K562 (cell line): Measurements from ENCODE around the gene NAP1L1. TPM values are rescaled to one million over a fixed set of nuclear protein-coding genes. Genes with fewer than 3 reads are reported as not detected.
A peak's percentile ranks its signal among the peaks of the same experiment; 100 is the strongest.

Experiments
- CBX5 ChIP-seq: IDR thresholded peaks from 2 replicates; pipeline ENCODE4 v1.6.1; 2014; ENCODE audit warnings: low read depth, borderline replicate concordance
- CBX8 ChIP-seq: fragments of 200-600 bp; sonication (generic); IDR thresholded peaks from 2 replicates; pipeline ENCODE4 v1.6.1; 2012; ENCODE audit warnings: borderline replicate concordance, mixed run types, low read depth, mild to moderate bottlenecking, moderate library complexity, mixed read lengths, low read length, control low read depth, inconsistent platforms; ENCODE audit not compliant: poor library complexity, severe bottlenecking; ENCODE audit errors: extremely low read depth
- ELF2 ChIP-seq: fragments of 250-450 bp; sonication (Bioruptor Pico); IDR thresholded peaks from 2 replicates; pipeline ENCODE4 v1.5.0; 2021; ENCODE audit warnings: mild to moderate bottlenecking
- EZH2 ChIP-seq: IDR thresholded peaks from 2 replicates; pipeline ENCODE4 v1.6.1; 2012; ENCODE audit warnings: low read depth, mild to moderate bottlenecking, inconsistent platforms, low read length, borderline replicate concordance
- FOXA3 ChIP-seq, 2 experiments: fragments of 450-650 bp in 1 of 2; sonication (generic) in 1 of 2; formaldehyde crosslinking; IDR thresholded peaks in 1 of 2; conservative IDR thresholded peaks in 1 of 2; 2 replicates each; pipeline versions ENCODE4 v1.4.0 to v1.8.0; 2020 to 2022; ENCODE audit warnings: mild to moderate bottlenecking in 2 of 2, missing genetic modification reagents in 1 of 2
- FOXJ3 ChIP-seq: sonication (generic); formaldehyde crosslinking; IDR thresholded peaks from 2 replicates; pipeline ENCODE4 v1.4.0; 2020; ENCODE audit warnings: mild to moderate bottlenecking, missing genetic modification reagents
- GABPA ChIP-seq: fragments of 200-800 bp; sonication (Bioruptor generic); conservative IDR thresholded peaks from 2 replicates; pipeline ENCODE4 v1.6.1; 2016; ENCODE audit warnings: low read depth, missing genetic modification characterization, missing compliant biosample characterization
- NCOA1 ChIP-seq: fragments of 450-650 bp; IDR thresholded peaks from 2 replicates; pipeline ENCODE4 v1.6.1; 2016; ENCODE audit warnings: low read depth
- NUFIP1 ChIP-seq: fragments of 450-650 bp; IDR thresholded peaks from 2 replicates; pipeline ENCODE4 v1.6.1; 2018; ENCODE audit not compliant: partially characterized antibody
- POLR3A ChIP-seq: IDR thresholded peaks from 2 replicates; pipeline ENCODE4 v1.6.1; 2011; ENCODE audit warnings: borderline replicate concordance, mild to moderate bottlenecking, moderate library complexity; ENCODE audit not compliant: insufficient read length, insufficient read depth; ENCODE audit errors: extremely low read depth
- RNF2 ChIP-seq: sonication (generic); IDR thresholded peaks from 2 replicates; pipeline ENCODE4 v1.6.1; 2016
- RUNX1 ChIP-seq: sonication (generic); IDR thresholded peaks from 2 replicates; pipeline ENCODE4 v1.6.1; 2016; ENCODE audit warnings: antibody characterized with exemption, low read depth
- SIN3A ChIP-seq, 2 experiments: fragments of 150-350 bp in 1 of 2; IDR thresholded peaks; 2 replicates each; pipeline ENCODE4 v1.6.1; 2011 to 2016; ENCODE audit warnings: borderline replicate concordance in 2 of 2, low read depth in 2 of 2, low read length in 2 of 2, mild to moderate bottlenecking in 2 of 2, moderate library complexity in 2 of 2; ENCODE audit not compliant: control insufficient read depth in 1 of 2
- SOX6 ChIP-seq: fragments of 450-650 bp; IDR thresholded peaks from 2 replicates; pipeline ENCODE4 v1.6.1; 2014; ENCODE audit warnings: mild to moderate bottlenecking
- WHSC1 ChIP-seq: IDR thresholded peaks from one replicate; pipeline ENCODE4 v1.6.1; 2012; ENCODE audit warnings: low read length, control low read depth, inconsistent platforms
- ZEB2 ChIP-seq: fragments of 450-650 bp; IDR thresholded peaks from 2 replicates; pipeline ENCODE4 v1.6.1; 2016
- ZNF253 ChIP-seq: fragments of 250-450 bp; sonication (Bioruptor Pico); conservative IDR thresholded peaks from 2 replicates; pipeline ENCODE4 v1.6.1; 2021; ENCODE audit warnings: mild to moderate bottlenecking
- ZNF384 ChIP-seq: IDR thresholded peaks from 2 replicates; pipeline ENCODE4 v1.6.1; 2012; ENCODE audit warnings: low read depth, low read length, improper control_type of control experiment
- ZNF589 ChIP-seq: fragments of 200-800 bp; sonication (Bioruptor generic); IDR thresholded peaks from 2 replicates; pipeline ENCODE4 v1.6.1; 2016; ENCODE audit warnings: low read depth, missing genetic modification characterization, missing compliant biosample characterization
- polyA plus RNA-seq, 8 experiments: library from polyadenylated mRNA; depleted of rRNA in 4 of 8; stranded (reverse) in 5 of 8; unstranded in 3 of 8; fragments of >200 nt; fragmentation: Nextera tagmentation in 2 of 8; fragmentation: Illumina TruSeq in 1 of 8; extraction: Ambion mirVana in 2 of 8; extraction: Trizol in 1 of 8; gene quantifications; 2 replicates each; pipeline versions ENCODE4 v1.2.1 to v1.2.3, GENCODE V29; 2011 to 2014; ENCODE audit warnings: inconsistent platforms in 1 of 8, missing spikeins in 1 of 8
- total RNA-seq, 7 experiments: library from RNA; depleted of rRNA in 6 of 7; stranded (reverse); fragments of >200 nt in 6 of 7; fragmentation: Illumina TruSeq in 2 of 7; extraction: Trizol in 2 of 7; gene quantifications; 2 replicates each; pipeline versions ENCODE4 v1.2.1 to v1.2.3, GENCODE V29; 2011 to 2021; ENCODE audit warnings: low replicate concordance in 1 of 7
- TF ChIP-seq, protein P1 (sequence below): fragments of 450-650 bp; IDR thresholded peaks from 2 replicates; pipeline ENCODE4 v1.6.1; 2017; ENCODE audit warnings: mild to moderate bottlenecking, moderate library complexity
- TF ChIP-seq, protein P2 (sequence below): IDR thresholded peaks from 2 replicates; pipeline ENCODE4 v1.6.1; 2014; ENCODE audit warnings: antibody characterized with exemption
- TF ChIP-seq, protein P3 (sequence below): fragments of 250-450 bp; sonication (Bioruptor Pico); IDR thresholded peaks from 2 replicates; pipeline ENCODE4 v1.5.0; 2021
- TF ChIP-seq, protein P4 (sequence below): IDR thresholded peaks from 2 replicates; pipeline ENCODE4 v1.6.1; 2011; ENCODE audit not compliant: insufficient read length; ENCODE audit errors: extremely low read depth

NAP1L1 gene
- total and polyA plus RNA-seq, 9 of the 15 experiments (the other 6 are each of a cell fraction or from before 2014, with no cell fraction given): 287 to 747 (median 450) TPM

DNA sequence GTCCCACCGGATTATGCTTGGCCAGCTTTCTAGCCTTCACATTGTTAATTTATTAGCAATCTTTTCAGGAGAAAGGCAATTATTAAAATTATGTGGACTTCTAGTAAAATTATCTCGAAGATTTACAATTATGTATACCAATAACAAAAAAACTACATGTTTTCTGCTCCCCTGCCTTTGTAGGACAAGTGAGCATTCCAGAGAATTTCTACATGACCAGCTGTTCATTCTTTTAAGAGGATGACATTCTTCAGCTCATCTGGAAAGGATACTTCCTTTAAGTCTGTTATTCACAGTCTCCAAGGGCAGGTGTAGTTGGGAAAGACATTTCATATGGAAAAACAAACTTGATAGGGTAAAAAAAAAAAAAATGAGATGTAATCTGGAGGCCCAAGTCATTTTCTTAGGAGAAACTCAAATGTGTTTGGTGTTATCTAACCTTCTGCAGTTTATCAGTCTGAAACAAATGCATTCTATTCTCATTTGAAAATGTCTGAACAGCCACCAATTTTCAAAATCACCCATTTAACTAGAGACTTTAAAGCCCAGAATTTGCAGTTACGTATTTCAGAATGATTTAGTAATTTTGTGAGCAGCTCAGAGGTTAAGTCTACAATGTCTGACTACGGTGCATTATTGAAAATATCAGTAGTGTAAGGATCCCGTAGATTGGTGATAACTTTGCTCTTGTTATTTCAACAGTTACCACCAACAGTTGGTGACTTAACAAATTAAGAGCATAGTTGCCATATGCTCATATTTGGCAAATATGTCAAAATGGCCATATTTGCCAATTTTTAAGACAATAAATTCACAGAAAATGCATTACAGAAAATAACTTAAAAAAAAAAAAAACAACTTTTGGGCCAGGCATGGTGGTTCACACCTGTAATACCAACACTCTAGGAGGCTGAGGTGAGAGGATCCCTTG is 51.1 kb downstream of the NAP1L1 start (continued):
- TF ChIP-seq POLR3A: no peak
- no peak for TF ChIP-seq CBX5
- TF ChIP-seq, protein P1, sequence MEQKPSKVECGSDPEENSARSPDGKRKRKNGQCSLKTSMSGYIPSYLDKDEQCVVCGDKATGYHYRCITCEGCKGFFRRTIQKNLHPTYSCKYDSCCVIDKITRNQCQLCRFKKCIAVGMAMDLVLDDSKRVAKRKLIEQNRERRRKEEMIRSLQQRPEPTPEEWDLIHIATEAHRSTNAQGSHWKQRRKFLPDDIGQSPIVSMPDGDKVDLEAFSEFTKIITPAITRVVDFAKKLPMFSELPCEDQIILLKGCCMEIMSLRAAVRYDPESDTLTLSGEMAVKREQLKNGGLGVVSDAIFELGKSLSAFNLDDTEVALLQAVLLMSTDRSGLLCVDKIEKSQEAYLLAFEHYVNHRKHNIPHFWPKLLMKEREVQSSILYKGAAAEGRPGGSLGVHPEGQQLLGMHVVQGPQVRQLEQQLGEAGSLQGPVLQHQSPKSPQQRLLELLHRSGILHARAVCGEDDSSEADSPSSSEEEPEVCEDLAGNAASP: no peak
- no peak for TF ChIP-seq RNF2
- TF ChIP-seq, protein P2, sequence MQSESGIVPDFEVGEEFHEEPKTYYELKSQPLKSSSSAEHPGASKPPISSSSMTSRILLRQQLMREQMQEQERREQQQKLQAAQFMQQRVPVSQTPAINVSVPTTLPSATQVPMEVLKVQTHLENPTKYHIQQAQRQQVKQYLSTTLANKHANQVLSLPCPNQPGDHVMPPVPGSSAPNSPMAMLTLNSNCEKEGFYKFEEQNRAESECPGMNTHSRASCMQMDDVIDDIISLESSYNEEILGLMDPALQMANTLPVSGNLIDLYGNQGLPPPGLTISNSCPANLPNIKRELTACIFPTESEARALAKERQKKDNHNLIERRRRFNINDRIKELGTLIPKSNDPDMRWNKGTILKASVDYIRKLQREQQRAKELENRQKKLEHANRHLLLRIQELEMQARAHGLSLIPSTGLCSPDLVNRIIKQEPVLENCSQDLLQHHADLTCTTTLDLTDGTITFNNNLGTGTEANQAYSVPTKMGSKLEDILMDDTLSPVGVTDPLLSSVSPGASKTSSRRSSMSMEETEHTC: no peak
- 0 out of 2 replicates have a peak, but pooled peaks have one; percentile 25 for TF ChIP-seq ZEB2
- peak; percentile 69 for TF ChIP-seq ZNF384
- TF ChIP-seq GABPA (tag): no peak
- no peak for TF ChIP-seq ZNF253 (CRISPR knock-in tag)
- no peak; the same call in 1 of the 2 replicates for TF ChIP-seq ZNF589 (CRISPR knock-in tag)
- no peak for TF ChIP-seq NCOA1
- no peak for TF ChIP-seq FOXA3 (CRISPR knock-in tag; conservative IDR thresholded peaks at IDR 0.05 in 1 of 2, IDR thresholded peaks at IDR 0.05 in 1 of 2)
- no peak for TF ChIP-seq EZH2
- TF ChIP-seq FOXJ3 (CRISPR knock-in tag): no peak
- TF ChIP-seq, protein P3, sequence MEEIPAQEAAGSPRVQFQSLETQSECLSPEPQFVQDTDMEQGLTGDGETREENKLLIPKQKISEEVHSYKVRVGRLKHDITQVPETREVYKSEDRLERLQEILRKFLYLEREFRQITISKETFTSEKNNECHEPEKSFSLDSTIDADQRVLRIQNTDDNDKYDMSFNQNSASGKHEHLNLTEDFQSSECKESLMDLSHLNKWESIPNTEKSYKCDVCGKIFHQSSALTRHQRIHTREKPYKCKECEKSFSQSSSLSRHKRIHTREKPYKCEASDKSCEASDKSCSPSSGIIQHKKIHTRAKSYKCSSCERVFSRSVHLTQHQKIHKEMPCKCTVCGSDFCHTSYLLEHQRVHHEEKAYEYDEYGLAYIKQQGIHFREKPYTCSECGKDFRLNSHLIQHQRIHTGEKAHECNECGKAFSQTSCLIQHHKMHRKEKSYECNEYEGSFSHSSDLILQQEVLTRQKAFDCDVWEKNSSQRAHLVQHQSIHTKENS: no peak
- no peak for TF ChIP-seq WHSC1
- no peak for TF ChIP-seq NUFIP1
- TF ChIP-seq, protein P4, sequence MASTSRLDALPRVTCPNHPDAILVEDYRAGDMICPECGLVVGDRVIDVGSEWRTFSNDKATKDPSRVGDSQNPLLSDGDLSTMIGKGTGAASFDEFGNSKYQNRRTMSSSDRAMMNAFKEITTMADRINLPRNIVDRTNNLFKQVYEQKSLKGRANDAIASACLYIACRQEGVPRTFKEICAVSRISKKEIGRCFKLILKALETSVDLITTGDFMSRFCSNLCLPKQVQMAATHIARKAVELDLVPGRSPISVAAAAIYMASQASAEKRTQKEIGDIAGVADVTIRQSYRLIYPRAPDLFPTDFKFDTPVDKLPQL: no peak
- no peak for TF ChIP-seq CBX8
- no peak for TF ChIP-seq SIN3A (IDR thresholded peaks at IDR 0.05; ENCODE audit: borderline replicate concordance in 2 of 2, control insufficient read depth in 1 of 2, low read depth in 2 of 2, low read length in 2 of 2)
- no peak for TF ChIP-seq RUNX1
- TF ChIP-seq ELF2 (CRISPR knock-in tag): no peak
- peak; percentile 71; the same call in 1 of the 2 replicates for TF ChIP-seq SOX6
